GM10248 (cell line): ENCODE measurements around the gene WDR91.

Experiments used
- CTCF ChIA-PET: fragments of 300-600 bp; sonication (Branson Sonifier 250); formaldehyde crosslinking; extraction: SDS; loops from one replicate; lab custom pipeline; 2021; ENCODE audit warnings: antibody characterized with exemption; lab: Yijun Ruan, JAX
- POLR2A ChIA-PET: fragments of 350-650 bp; sonication (Branson Sonifier 250); formaldehyde crosslinking; extraction: SDS; loops from one replicate; lab custom pipeline; 2020; ENCODE audit warnings: antibody characterized with exemption; lab: Yijun Ruan, JAX
- DNase-seq: peaks from one replicate; pipeline ENCODE4 v3.0.0; 2012; ENCODE audit errors: extremely low spot score
- TF ChIP-seq, protein P1 (sequence below): IDR thresholded peaks from 2 replicates; pipeline ENCODE4 v1.5.1; 2012; ENCODE audit warnings: mild to moderate bottlenecking, low read depth; ENCODE audit errors: extremely low read depth, missing control alignments, control extremely low read depth

WDR91 gene

GRCh38 chr7:135158141-135158655, 53.1 kb downstream of the WDR91 start:
- TF ChIP-seq, protein P1, sequence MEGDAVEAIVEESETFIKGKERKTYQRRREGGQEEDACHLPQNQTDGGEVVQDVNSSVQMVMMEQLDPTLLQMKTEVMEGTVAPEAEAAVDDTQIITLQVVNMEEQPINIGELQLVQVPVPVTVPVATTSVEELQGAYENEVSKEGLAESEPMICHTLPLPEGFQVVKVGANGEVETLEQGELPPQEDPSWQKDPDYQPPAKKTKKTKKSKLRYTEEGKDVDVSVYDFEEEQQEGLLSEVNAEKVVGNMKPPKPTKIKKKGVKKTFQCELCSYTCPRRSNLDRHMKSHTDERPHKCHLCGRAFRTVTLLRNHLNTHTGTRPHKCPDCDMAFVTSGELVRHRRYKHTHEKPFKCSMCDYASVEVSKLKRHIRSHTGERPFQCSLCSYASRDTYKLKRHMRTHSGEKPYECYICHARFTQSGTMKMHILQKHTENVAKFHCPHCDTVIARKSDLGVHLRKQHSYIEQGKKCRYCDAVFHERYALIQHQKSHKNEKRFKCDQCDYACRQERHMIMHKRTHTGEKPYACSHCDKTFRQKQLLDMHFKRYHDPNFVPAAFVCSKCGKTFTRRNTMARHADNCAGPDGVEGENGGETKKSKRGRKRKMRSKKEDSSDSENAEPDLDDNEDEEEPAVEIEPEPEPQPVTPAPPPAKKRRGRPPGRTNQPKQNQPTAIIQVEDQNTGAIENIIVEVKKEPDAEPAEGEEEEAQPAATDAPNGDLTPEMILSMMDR, result no peak
- CTCF ChIA-PET, result interaction anchor here (0.9 to 4.4 kb wide), 5 partner anchors 10 to 172 kb away, joined by 3 to 27 read pairs (median 9); partner anchors contain the start of genes AGBL3, CYREN and TMEM140
- no peak for DNase-seq
- POLR2A ChIA-PET, result interaction anchor here (0.6 to 1.5 kb wide), 2 partner anchors 10 to 179 kb away, joined by 3 to 4 read pairs; partner anchors contain the start of gene TMEM140

DNA sequence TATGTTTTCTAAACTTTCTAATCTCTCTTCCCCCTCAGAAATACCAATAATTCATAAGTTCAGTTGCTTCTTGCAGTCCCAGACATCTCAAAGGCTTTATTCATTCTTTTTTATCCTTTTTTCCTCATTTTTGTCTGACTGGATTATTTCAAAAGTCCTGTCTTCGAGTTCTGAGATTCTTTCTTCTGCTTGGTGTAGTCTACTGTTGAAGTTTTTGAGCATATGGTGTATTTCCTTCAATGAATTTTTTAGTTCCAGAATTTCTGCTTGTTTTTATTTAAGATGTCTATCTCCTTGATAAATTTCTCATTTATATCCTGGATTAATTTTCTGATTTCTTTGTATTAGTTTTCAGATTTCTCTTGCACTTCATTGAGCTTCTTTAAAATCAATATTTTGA, 55.0 kb downstream of the WDR91 start:
- no peak for DNase-seq
- ChIA-PET CTCF (interaction anchor here (3.2 kb wide), 1 partner anchor 13 kb away, joined by 27 read pairs; the partner anchor contains the start of gene CYREN), POLR2A (no interaction called here)
- TF ChIP-seq, protein P1, result no peak

DNA sequence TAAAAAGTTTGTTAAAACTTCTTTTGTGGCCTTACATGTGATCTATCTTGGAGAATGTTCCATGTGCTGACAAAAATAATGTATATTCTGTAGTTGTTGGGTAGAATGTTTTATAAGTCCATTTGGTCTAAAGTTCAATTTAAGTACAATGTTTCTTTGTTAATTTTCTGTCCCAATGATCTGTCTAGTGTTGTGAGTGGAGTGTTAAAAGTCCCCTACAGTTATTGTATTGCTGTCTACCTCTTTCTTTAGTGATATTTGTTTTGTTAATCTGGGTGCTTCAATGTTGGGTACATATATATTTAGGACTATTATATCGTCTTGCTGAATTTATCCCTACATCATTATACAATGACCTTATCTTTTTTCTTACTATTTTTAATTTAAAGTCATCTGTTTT, 56.6 kb downstream of the WDR91 start:
- DNase-seq, result no peak
- TF ChIP-seq, protein P1, result no peak
- ChIA-PET CTCF (no interaction called here), POLR2A (no interaction called here)

- no peak for DNase-seq
Observed at GRCh38 chr7:135152442-135152841, 58.9 kb downstream of the WDR91 start.

DNA sequence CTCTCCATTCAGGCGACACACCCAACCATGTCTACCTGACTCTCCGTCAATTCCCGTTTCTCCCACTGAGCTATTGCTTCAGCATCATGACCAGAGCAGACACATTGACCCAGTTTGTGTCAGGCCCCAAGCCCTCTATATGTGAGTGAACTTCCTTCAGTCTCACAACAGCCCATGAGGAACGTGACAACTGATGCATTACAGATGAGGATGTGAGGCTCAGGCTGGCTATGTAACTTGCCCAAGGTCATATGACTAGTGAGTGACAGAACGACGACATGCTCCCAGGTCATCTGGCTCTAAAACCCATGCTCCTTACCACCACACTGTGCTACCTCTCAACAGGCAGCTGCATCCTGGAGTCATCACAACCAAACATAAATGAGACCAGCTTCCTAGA, 59.8 kb downstream of the WDR91 start:
- TF ChIP-seq, protein P1, result no peak
- POLR2A ChIA-PET, result no interaction called here
- CTCF ChIA-PET, result interaction anchor here (1.1 to 6.1 kb wide), 6 partner anchors 8 to 197 kb away, joined by 3 to 38 read pairs (median 4); partner anchors contain the start of gene CYREN
- DNase-seq, result no peak

More at GRCh38 chr7:135152442-135152841, 58.9 kb downstream of the WDR91 start:
- CTCF ChIA-PET, result no interaction called here
- POLR2A ChIA-PET, result no interaction called here
- TF ChIP-seq, protein P1, result no peak

DNA sequence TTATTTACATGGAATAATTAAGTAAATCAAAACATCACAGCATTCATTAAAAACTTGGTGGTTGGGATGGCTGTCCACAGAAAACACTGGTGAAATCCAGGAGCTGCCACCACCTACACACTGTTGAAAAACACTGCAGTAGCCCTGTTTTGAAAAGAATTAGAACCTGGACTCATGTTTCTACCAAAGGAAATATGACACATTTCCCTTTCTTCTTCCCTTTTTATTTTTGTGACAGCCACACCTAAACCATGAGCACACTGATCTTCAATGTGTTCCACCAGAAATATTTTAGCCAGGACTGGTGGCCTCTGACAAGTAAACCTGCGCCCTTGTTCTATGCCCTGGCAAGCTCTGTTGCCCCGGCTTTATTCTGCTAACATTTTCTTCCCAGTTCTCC, 60.2 kb downstream of the WDR91 start:
- DNase-seq, result no peak
- ChIA-PET POLR2A (interaction anchor here (0.9 kb wide), 1 partner anchor 9 kb away, joined by 3 read pairs; no protein-coding TSS in a partner anchor), CTCF (interaction anchor here (1.1 to 6.1 kb wide), 7 partner anchors 8 to 196 kb away, joined by 3 to 38 read pairs (median 3); partner anchors contain the start of gene CYREN)
- TF ChIP-seq, protein P1, result no peak
